ENCODE results near the gene CA5A.

CA5A gene

GRCh38 chr16:87845807-87846619 lies 90.3 kb downstream of the CA5A start:
- no peak for DNase-seq

GRCh38 chr16:87845213-87845612 lies 91.1 kb downstream of the CA5A start:
- DNase-seq, result no peak

GRCh38 chr16:87844809-87845208 lies 91.5 kb downstream of the CA5A start:
- no peak for DNase-seq

DNA sequence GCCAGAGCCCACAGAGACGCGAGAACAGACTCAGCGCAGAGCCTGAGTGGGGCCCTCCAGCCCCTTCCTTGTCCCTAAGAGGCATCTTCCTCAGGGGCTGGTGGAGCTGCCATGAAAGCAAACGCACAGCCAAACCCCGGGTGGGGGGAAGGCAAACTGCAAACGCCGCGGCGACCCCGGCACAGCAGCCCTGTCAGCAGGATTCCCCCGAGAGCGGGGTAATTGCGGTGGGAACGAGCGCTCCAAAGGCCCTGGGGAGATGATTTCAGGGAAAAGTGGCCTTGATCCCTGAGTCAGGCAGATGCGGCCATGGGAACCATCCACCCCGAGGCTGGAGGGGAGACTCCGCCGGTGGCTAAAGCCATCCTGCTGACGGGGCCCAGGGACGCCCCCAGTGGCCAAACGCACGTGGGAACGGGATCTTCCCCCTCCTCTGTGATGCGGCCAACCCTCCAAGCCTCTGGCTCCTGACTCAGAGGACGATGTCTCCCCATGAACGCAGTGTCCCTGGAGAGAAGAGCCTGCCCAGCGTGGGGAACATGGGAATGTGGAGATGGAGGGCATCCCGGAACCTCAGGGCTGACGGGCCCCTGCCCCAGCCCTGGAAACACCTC lies 92.1 kb downstream of the CA5A start:
- DNase-seq, result no peak

- DNase-seq, result no peak
These were observed 92.6 kb downstream of the CA5A start for GRCh38 chr16:87843678-87844105.

GRCh38 chr16:87842209-87842869 lies 94.0 kb downstream of the CA5A start:
- DNase-seq, result no peak

GRCh38 chr16:87841340-87842208 lies 94.8 kb downstream of the CA5A start:
- no peak for DNase-seq

GRCh38 chr16:87840271-87840978 lies 95.9 kb downstream of the CA5A start:
- DNase-seq, result no peak

- no peak for DNase-seq
These were observed 96.6 kb downstream of the CA5A start for GRCh38 chr16:87839542-87840270.

DNA sequence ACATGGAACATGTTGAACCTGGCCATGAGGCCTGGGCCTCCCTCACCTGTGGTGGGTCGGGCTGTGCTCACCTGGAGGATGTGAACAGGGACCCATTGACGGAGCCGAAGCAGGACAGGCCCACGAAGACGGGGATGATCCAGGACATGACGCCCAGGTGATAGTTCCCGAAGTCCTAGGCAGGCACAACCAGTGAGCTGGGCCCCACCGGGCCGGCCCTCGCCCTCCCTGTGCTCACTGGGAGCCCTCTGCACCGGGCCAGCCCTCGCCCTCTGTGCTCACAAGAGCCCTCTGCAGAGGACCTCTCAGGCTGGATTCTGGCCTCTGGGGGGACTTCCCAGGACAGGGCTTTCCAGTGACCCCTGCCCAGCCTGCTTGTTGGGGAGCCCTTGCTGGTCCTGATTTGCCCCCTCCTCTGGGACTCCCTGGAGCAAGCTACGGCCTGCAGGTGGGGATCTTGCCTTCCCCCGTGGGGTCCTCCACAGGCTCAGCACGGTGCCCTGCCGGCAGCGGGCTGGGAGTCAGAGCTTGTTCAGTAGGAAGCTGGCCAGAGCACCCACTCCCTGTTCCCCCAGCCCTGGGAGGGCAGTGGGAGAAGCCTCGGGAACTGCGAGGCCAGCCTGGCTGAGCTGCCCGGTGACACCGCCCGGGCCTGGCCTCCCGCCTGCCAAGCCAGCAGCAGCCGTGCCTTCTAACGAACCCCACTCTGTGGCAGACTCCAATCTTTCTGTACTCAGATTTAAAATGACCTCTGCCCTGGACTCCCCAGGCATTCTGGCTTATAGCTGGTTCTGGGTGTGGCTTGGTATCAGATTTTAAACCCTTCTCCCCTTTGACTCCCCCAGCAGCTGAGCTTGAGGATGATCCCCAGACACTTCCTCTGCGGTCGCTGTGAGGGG lies 97.4 kb downstream of the CA5A start:
- DNase-seq, result no peak

All from amniotic stem cell (primary cell).